Keratinocyte (primary cell): ENCODE results near the gene ANO2. TPM values are rescaled to one million over a fixed set of nuclear protein-coding genes. Genes with fewer than 3 reads are reported as not detected.

Experiments used
- DNase-seq: peaks from one replicate; pipeline ENCODE4 v3.0.0-alpha.2; 2011; ENCODE audit warnings: low read depth, missing footprints, low spot score
- FAIRE-seq: peaks from 2 replicates; lab custom pipeline; 2011; peaks lifted over from hg19 to GRCh38; lab: Jason Lieb, UNC
- H2AFZ ChIP-seq: 2 replicates; pipeline ENCODE4 v1.6.0; 2012; ENCODE audit warnings: low read length, control low read depth, inconsistent platforms; ENCODE audit not compliant: control insufficient read depth
- H3K27ac ChIP-seq: 2 replicates; pipeline ENCODE4 v1.5.1; 2011; ENCODE audit warnings: low read length; ENCODE audit not compliant: control insufficient read depth, insufficient read depth
- H3K27me3 ChIP-seq: 3 replicates; pipeline ENCODE4 v1.6.0; 2011; ENCODE audit warnings: low read length; ENCODE audit not compliant: control insufficient read depth, insufficient read depth; ENCODE audit errors: extremely low read depth
- H3K36me3 ChIP-seq, 2 experiments: 2 replicates in 1 of 2; 3 replicates in 1 of 2; pipeline ENCODE4 v1.5.1; 2011; ENCODE audit warnings: low read length in 2 of 2, mild to moderate bottlenecking in 1 of 2; ENCODE audit not compliant: control insufficient read depth in 2 of 2, insufficient read depth in 2 of 2; ENCODE audit errors: extremely low read depth in 1 of 2
- H3K4me1 ChIP-seq: 3 replicates; pipeline ENCODE4 v1.5.1; 2011; ENCODE audit warnings: low read length; ENCODE audit not compliant: control insufficient read depth, insufficient read depth; ENCODE audit errors: extremely low read depth
- H3K4me2 ChIP-seq: 3 replicates; pipeline ENCODE4 v1.6.0; 2011; ENCODE audit warnings: low read depth, low read length; ENCODE audit not compliant: control insufficient read depth, insufficient read depth; ENCODE audit errors: extremely low read depth
- H3K4me3 ChIP-seq, 3 experiments: fragments of 200-600 bp in 1 of 3; sonication (generic) in 1 of 3; 2 replicates in 2 of 3; 3 replicates in 1 of 3; pipeline ENCODE4 v1.5.1; 2011 to 2016; ENCODE audit warnings: low read length in 3 of 3, mild to moderate bottlenecking in 3 of 3, control low read depth in 2 of 3, inconsistent platforms in 1 of 3, low read depth in 1 of 3, mixed read lengths in 1 of 3, mixed run types in 1 of 3, moderate library complexity in 1 of 3; ENCODE audit not compliant: control insufficient read depth in 2 of 3, insufficient read depth in 2 of 3; ENCODE audit errors: extremely low read depth in 1 of 3
- H3K79me2 ChIP-seq: 2 replicates; pipeline ENCODE4 v1.6.0; 2012; ENCODE audit warnings: low read length; ENCODE audit not compliant: control insufficient read depth, insufficient read depth
- H3K9ac ChIP-seq: 3 replicates; pipeline ENCODE4 v1.6.0; 2011; ENCODE audit warnings: low read length; ENCODE audit not compliant: control insufficient read depth, insufficient read depth; ENCODE audit errors: extremely low read depth
- H3K9me1 ChIP-seq: 3 replicates; pipeline ENCODE4 v1.6.0; 2011; ENCODE audit warnings: low read length; ENCODE audit not compliant: control insufficient read depth, insufficient read depth; ENCODE audit errors: extremely low read depth
- H3K9me3 ChIP-seq: 2 replicates; pipeline ENCODE4 v1.5.1; 2012; ENCODE audit warnings: low read depth, low read length; ENCODE audit not compliant: control insufficient read depth
- H4K20me1 ChIP-seq: 3 replicates; pipeline ENCODE4 v1.6.0; 2011; ENCODE audit warnings: low read length; ENCODE audit not compliant: control insufficient read depth, insufficient read depth; ENCODE audit errors: extremely low read depth
- CTCF ChIP-seq, 3 experiments: IDR thresholded peaks in 1 of 3; conservative IDR thresholded peaks in 1 of 3; optimal IDR thresholded peaks in 1 of 3; 2 replicates in 2 of 3; 3 replicates in 1 of 3; pipeline versions ENCODE3 to v1.5.1; 2011; ENCODE audit warnings: low read length in 3 of 3, mild to moderate bottlenecking in 3 of 3, moderate library complexity in 2 of 3, control low read depth in 1 of 3, inconsistent platforms in 1 of 3; ENCODE audit not compliant: insufficient read depth in 2 of 3; ENCODE audit errors: extremely low read depth in 1 of 3
- EZH2 ChIP-seq: IDR thresholded peaks from one replicate; pipeline ENCODE4 v1.6.1; 2012; ENCODE audit warnings: inconsistent platforms, mild to moderate bottlenecking, low read length, moderate library complexity
- dilution Hi-C: fragments of 300-500 bp; cut with MboI; formaldehyde crosslinking; loops from one replicate; pipeline ENCODE4 v1.7.0; 2020; ENCODE audit warnings: low sequenced_read_pairs; ENCODE audit not compliant: extremely low pct_ligation_motif_present
- polyA plus RNA-seq, 5 experiments: library from polyadenylated mRNA; depleted of rRNA in 3 of 5; stranded (reverse) in 3 of 5; stranded (forward) in 1 of 5; unstranded in 1 of 5; fragments of >200 nt; gene quantifications; 1 replicate in 1 of 5; 2 replicates in 3 of 5; 3 replicates in 1 of 5; pipeline versions ENCODE4 v1.2.1 to v1.2.3, GENCODE V29; 2011 to 2012; ENCODE audit warnings: missing spikeins in 2 of 5, low read depth in 1 of 5, low replicate concordance in 1 of 5

ANO2 gene
- polyA plus RNA-seq, 1 donor (not counting 4 experiments of a cell fraction or from before 2014, with no cell fraction given) = 0.14 TPM

GRCh38 chr12:5803532-5803931, 141.5 kb downstream of the ANO2 start:
- H3K4me2 ChIP-seq = no peak overlapping the region
- no peak overlapping the region for H3K27ac ChIP-seq
- dilution Hi-C loops = no loop called here
- no peak for TF ChIP-seq EZH2
- no peak for TF ChIP-seq CTCF (optimal IDR thresholded peaks at IDR 0.05 in 1 of 3, IDR thresholded peaks at IDR 0.05 in 1 of 3, conservative IDR thresholded peaks at IDR 0.05 in 1 of 3; ENCODE audit: extremely low read depth in 1 of 3, insufficient read depth in 2 of 3, low read length in 3 of 3)
- FAIRE-seq (no peak), DNase-seq (no peak)
- H3K9ac ChIP-seq = no peak overlapping the region
- H2AFZ ChIP-seq = no peak overlapping the region
- H4K20me1 ChIP-seq = no peaks in the 10 kb centered on the region
- no peaks in the 10 kb centered on the region for H3K27me3 ChIP-seq
- no peaks in the 10 kb centered on the region for H3K36me3 ChIP-seq
- H3K79me2 ChIP-seq = no peaks in the 10 kb centered on the region
- no peaks in the 10 kb centered on the region for H3K9me3 ChIP-seq
- no peaks in the 10 kb centered on the region for H3K9me1 ChIP-seq
- H3K4me1 ChIP-seq = no peaks in the 10 kb centered on the region
- no peak overlapping the region for H3K4me3 ChIP-seq

- H3K79me2 ChIP-seq = no peaks in the 10 kb centered on the region
- H3K4me2 ChIP-seq = no peak overlapping the region
- H3K9ac ChIP-seq = no peak overlapping the region
- H2AFZ ChIP-seq = no peak overlapping the region
- H3K36me3 ChIP-seq = no peaks in the 10 kb centered on the region
- TF ChIP-seq EZH2 (no peak), CTCF (optimal IDR thresholded peaks at IDR 0.05 in 1 of 3, IDR thresholded peaks at IDR 0.05 in 1 of 3, conservative IDR thresholded peaks at IDR 0.05 in 1 of 3; ENCODE audit: extremely low read depth in 1 of 3, insufficient read depth in 2 of 3, low read length in 3 of 3) (no peak)
- no peaks in the 10 kb centered on the region for H3K9me1 ChIP-seq
- no peaks in the 10 kb centered on the region for H4K20me1 ChIP-seq
- peaks cover 9% of the 10 kb centered on the region for H3K27me3 ChIP-seq
- no peaks in the 10 kb centered on the region for H3K9me3 ChIP-seq
- no peak overlapping the region for H3K27ac ChIP-seq
- H3K4me3 ChIP-seq = no peak overlapping the region
- no peak for DNase-seq
- H3K4me1 ChIP-seq = no peaks in the 10 kb centered on the region
- FAIRE-seq = no peak
- dilution Hi-C loops = no loop called here
Observed at GRCh38 chr12:5798242-5799015, 146.6 kb downstream of the ANO2 start.
